WTC11 (cell line): ENCODE data around the gene ANO10.

Source experiments
- FOXP1 ChIP-seq: sonication (generic); formaldehyde crosslinking; IDR thresholded peaks from 2 replicates; pipeline ENCODE4 v1.8.0; 2022; ENCODE audit warnings: missing genetic modification reagents, mild to moderate bottlenecking, moderate library complexity, borderline replicate concordance
- TF ChIP-seq, protein P1 (sequence below): fragments of 200-600 bp; IDR thresholded peaks from 2 replicates; pipeline ENCODE4 v1.8.0; 2022; ENCODE audit warnings: antibody characterized with exemption
- TF ChIP-seq, protein P2 (sequence below): sonication (generic); formaldehyde crosslinking; IDR thresholded peaks from 2 replicates; pipeline ENCODE4 v1.8.1; 2023; ENCODE audit warnings: mild to moderate bottlenecking, moderate library complexity, missing genetic modification reagents
- TF ChIP-seq, protein P3 (sequence below): sonication (generic); formaldehyde crosslinking; IDR thresholded peaks from 2 replicates; pipeline ENCODE4 v1.8.0; 2022; ENCODE audit warnings: mild to moderate bottlenecking, missing genetic modification reagents

DNA sequence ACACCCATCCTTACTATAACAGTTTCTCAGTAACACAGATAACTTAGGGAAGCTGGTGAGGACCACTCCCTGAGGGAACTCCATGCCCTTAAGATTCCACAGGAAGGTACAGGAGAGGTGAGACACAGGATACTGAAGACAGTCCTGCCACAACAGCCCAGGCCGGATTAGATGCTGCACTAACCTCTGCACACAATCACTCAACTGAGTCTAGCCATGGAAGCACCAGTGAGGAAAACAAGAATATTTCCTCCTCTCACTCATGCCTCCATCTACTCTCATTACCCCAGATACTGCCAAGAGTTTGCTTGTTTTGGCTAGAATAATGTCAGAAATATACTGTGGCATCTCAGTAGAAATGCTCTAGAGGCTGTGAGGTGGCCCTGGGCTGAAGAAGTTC is 3.7 kb downstream of the ANO10 start:
- TF ChIP-seq, protein P1, sequence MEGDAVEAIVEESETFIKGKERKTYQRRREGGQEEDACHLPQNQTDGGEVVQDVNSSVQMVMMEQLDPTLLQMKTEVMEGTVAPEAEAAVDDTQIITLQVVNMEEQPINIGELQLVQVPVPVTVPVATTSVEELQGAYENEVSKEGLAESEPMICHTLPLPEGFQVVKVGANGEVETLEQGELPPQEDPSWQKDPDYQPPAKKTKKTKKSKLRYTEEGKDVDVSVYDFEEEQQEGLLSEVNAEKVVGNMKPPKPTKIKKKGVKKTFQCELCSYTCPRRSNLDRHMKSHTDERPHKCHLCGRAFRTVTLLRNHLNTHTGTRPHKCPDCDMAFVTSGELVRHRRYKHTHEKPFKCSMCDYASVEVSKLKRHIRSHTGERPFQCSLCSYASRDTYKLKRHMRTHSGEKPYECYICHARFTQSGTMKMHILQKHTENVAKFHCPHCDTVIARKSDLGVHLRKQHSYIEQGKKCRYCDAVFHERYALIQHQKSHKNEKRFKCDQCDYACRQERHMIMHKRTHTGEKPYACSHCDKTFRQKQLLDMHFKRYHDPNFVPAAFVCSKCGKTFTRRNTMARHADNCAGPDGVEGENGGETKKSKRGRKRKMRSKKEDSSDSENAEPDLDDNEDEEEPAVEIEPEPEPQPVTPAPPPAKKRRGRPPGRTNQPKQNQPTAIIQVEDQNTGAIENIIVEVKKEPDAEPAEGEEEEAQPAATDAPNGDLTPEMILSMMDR: no peak
- TF ChIP-seq FOXP1: no peak
- TF ChIP-seq, protein P2, sequence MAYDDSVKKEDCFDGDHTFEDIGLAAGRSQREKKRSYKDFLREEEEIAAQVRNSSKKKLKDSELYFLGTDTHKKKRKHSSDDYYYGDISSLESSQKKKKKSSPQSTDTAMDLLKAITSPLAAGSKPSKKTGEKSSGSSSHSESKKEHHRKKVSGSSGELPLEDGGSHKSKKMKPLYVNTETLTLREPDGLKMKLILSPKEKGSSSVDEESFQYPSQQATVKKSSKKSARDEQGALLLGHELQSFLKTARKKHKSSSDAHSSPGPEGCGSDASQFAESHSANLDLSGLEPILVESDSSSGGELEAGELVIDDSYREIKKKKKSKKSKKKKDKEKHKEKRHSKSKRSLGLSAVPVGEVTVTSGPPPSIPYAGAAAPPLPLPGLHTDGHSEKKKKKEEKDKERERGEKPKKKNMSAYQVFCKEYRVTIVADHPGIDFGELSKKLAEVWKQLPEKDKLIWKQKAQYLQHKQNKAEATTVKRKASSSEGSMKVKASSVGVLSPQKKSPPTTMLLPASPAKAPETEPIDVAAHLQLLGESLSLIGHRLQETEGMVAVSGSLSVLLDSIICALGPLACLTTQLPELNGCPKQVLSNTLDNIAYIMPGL (CRISPR knock-in tag): no peak
- TF ChIP-seq, protein P3, sequence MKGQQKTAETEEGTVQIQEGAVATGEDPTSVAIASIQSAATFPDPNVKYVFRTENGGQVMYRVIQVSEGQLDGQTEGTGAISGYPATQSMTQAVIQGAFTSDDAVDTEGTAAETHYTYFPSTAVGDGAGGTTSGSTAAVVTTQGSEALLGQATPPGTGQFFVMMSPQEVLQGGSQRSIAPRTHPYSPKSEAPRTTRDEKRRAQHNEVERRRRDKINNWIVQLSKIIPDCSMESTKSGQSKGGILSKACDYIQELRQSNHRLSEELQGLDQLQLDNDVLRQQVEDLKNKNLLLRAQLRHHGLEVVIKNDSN: no peak
